SIG-M5 (cell line): ENCODE data around the gene RASSF4.

Experiments used
- DNase-seq: peaks from one replicate; lab custom pipeline; 2025; lab: John Stamatoyannopoulos, UW

The RASSF4 gene

DNA sequence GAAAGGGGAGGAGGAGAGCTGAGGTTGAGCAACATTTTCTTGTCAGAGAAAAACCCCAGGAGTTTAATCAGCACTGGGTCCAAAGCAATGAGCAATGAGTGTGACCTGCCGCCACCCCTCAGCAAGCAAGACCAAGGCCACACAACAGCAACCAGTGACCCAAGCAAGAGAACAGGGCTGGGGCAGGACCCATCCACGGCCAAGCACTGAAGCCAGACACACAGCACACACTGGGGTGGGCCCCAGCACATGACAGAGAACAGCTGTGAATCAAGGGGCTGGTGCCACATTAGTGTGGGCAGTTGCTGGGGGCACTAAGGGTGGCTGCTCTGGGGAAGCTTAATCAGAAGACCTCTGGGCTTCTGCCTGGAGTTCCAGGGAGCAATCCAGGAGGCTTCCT, 32.2 kb upstream of the RASSF4 start:
- no peak for DNase-seq

DNA sequence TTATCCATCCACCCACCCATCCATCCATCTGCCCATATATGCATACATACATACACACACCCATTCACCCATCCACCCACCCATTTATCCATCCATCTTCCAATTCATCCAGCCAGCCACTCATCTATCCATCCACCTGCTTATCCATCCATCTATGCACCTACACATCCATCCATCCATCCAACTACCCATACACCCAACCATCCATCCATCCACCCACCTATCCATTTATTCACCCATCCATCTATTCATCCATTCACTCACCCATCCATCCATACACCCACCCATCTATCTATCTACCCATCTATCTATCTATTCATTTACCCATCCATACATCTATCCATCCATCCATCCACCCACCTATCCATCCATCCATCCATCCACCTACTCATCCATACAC, 31.1 kb upstream of the RASSF4 start:
- no peak for DNase-seq

DNA sequence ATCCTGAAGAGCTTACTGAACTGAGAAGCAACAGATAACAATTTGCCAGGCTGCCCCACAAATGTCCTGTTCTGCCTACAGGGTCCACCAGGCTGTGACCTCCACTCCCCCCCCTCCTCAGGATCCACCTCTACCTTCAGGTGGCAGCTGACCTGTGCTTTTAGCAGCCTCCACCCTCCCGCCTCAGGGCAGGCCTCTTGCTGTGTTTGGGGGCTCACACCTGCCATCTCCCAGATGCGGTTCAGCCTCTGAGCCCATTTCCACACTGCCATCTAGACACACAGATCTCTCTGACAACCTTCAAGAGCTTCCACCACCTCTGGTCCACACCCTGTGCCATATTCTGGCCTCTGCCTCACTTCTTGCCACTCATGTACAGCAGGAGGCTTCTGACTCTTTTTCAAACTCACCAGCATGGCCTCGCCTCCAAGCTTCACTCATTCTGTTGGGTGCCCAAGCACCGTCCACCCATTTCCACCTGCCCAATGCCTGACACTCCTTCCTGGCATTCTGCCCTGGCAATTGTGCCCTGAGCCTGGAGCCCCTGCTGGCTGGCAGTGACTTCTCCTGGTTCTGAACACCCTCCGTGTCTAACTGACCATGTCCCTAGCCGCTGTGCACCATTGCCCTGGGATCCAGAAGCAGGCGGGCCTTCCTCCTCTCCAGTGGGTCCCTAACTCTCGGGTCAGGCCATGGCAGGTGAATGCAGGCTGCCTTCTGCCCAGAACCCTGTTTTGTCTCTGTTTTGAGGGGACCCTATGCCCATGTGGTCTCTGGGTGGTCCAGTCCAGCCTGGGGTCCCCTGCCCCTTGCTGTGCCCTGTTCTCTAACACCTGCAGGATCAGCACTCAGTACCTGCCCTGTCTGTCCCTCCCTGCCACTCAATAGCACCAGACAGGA, 30.0 kb upstream of the RASSF4 start:
- no peak for DNase-seq

DNA sequence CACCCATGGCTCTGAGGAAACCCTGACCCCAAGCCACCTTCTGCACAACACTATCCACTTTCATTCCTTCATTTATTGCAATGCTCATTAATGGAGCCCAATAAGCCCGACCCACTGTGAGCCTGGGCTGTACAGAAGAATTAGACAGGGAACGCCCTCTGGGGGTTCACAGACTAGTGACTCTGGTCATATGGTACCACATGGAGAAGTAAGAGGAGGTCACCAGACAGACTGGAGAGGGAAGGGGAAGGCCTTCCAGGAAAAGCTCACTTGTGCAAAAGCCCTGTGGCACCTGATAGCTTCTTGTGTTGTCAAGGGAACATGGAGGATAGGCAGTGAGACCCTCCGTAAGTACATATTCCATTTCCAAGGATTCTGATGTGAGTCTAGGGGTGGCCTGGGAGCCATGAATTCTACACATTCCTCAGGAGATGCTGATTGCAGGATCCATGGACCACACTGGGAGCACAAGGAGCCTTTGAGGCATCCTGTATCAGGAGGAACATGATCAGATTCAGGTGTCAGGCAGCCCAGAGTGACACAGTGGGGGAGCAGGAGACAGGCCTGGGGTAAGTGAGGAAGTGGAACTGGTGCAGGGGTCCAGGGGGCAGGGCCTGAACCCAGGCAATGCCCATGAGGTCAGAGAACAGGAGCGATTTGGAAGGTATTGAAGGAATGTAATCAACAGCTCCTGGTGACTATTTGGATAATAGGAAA, 28.5 kb upstream of the RASSF4 start:
- no peak for DNase-seq

DNA sequence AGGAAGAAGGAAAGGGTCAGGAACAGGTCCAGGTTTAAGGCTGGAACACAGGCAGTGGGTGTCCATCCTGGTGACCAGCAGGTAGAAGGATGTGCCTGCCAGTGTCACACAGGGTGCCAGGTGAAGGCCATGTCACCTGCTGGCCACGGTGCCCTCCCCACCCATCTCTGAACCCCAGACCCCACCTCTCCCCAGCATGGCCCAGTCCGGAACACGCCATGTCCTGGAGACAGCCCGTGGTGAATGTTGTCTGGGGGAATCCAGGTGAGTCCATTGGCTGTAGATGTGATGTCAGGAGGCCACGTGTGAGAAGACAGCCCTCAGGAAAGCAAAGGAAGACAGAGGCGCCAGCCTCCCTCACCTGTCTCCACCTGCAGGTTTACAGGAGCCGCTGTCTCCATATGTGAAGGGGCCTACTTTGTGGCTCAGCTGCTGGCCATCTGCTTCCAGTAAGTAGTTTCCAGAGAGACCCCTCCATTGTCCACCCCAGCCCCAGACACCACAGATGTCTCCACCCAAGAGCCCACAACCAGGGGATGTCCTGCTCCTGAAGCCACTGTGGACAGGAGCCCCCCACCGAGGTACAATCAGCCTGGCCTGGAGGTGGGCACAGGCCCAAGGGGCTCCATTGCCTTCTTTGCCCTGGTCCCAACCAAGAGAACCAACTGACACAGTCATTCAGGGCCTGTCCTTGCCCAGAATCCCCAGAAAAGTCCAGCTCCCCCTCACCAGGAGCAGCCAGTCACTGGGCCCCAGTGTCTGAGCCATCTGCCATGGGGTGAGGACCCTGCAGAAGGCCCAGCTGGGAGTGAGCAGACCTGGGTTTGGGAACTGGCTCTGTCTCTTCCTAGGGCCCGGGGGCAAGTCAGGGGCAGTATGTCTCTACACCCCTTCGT, 27.7 kb upstream of the RASSF4 start:
- DNase-seq = no peak

DNA sequence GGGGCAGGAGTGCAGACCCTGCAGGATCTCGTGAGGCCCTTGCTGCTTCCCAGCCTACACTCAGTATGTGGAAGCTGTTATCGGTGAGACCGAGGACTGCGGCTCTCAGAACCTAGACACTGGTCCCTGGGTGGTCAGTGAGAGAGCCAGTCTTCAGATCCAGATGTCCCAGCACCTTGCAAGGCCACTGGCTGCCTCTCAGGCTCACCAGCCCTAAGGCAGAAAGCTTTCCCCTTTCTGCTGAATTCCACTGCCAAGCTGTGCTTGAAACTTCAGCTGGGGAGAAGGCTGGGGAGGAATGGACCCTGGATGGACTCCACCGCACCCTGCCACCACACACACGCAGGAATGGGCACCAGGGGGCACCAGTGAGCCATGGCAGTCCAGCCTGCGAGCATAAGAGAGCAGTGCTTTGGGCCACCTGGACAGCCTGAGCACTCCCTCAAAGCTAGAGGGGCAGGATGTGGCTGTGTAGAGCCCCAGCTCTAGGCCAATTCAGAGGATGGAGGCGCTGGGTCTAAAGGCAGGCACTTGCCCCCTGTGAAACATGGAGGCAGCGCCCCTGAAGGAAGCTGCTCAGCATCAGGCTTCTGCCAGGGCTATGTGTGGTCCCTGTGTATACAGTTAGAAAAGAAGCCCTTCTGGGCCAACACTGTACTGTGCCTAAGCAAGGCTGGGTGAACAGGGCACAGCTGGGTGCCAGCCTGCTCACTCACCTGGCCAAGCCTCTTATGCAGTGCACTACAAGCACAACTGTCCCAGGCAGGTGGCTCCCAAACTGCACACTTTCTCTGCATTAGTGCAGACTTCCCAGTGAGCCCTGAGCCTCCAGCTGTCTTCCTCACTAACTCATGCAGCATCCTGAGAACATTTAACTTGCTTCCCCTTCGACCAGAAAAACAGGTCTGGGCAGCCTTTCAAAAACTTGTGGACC, 26.8 kb upstream of the RASSF4 start:
- no peak for DNase-seq

DNA sequence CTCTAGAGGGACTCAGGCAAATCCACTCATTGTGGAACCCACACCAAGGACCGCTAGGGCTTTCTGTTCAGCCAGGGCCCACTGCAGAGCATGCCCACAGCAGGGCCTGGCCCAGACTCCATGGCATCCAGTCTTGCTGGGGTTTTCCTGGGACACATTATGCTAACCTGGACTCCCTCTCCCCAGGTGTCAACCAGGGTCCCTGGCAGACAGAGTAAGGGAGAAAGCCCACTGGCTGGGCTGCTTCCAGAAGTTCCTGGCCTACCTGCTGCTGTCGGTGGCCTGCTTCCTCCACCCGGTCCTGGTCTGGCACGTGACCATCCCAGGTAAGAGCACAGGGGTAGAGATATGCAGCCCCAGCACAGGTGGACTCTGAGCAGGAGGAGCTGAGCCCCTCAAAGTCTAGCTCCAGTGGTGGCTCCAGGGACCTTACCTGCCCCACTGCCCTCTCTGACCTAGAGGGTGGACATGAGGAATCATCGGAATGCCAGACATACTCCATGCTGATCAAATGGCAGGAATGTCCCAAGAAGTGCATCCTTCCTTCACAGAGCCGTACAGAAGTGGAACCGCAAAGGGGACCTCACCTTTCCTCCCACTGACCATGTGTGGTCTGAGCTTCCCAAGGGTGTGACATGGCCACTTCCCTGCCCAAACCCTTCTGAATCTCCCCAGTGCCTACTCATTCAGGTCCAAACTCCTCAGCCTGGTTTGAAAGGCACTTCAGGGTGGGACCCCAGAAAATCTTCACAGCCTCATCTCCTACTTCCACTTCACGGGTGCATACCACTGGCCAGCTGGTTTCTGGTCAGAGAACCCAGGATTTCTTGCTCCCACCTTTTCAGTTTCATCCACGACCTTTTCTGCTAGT, 25.9 kb upstream of the RASSF4 start:
- no peak for DNase-seq

DNA sequence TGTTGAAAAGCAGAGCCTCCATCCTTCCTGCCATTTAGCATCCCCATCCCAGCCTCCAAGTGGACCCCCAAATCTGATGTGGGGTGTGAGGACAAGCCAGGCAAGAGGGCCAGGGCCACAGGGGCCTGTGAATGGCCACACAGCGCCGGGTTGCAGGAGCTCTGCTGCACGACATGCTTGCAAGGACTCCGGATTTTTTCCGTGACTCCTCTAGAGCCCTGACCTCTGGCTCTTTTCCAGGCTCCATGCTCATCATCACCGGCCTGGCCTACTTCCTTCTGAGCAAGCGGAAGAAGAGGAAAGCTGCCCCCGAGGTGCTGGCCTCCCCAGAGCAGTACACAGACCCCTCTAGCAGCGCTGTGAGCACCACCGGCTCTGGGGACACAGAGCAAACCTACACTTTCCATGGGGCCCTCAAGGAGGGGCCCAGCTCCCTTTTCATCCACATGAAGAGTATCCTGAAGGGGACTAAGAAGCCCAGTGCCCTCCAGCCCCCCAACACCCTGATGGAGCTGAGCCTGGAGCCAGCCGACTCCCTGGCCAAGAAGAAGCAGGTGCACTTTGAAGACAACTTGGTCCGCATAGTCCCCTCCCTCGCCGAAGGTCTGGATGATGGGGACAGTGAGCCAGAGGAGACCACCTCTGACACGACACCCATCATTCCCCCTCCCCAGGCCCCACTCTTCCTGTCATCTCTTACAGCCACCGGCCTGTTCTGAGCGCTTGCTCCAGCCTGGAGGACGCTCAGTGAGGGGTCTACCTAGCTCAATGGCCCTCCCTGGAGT, 25.0 kb upstream of the RASSF4 start:
- no peak for DNase-seq

DNA sequence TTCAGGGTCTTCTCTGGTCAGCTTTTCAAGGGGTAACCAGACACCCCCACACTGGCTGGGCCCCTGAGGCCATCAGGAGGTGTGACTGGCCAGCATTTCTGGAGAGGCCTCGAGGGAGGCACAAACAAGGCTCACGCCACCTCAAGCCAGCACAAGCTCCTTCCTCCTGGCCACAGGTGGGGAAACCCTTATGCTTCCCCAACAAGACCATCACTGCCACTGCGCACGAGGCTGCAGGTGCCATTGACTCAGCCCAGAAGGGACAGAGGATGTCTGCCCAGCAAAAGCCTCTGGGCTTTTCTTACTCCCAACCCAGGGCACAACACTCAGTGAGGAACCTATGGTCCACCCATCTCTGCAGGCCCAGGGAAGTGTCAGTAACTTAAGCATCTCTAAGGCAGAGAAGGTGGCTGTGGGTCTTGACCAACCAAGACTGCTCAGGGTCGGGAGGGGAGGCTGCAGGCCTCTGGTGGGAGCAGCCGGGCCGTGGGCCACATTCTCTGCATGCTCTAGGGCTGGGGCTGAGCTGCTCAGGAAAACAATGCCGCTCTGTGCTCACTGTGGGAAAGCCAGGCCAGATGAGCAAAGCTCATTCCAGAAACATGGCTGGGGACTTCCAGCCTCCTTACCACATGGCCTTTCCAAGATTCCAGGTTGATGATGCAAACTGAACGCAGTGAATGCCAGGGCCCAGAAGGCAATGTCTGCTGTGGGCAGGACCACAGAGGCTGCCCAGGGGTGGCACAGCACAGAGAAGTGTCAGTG, 24.2 kb upstream of the RASSF4 start:
- DNase-seq = no peak

DNA sequence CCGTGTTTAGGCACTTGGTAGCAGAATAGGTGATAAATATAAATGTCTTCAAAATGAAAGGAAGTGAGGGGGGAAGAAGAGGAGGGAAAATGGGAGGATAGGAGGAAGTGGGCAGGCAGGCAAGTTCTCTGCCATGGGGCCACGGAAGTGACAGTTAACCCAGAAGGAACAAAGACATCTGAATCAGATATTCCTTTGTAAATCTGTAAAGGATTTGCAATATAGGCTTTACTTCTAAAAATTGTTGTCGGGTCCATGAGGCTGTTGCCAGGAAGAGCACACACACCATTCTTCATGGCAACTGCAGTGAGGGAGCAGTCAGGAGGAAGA, 23.7 kb upstream of the RASSF4 start:
- DNase-seq = no peak

DNA sequence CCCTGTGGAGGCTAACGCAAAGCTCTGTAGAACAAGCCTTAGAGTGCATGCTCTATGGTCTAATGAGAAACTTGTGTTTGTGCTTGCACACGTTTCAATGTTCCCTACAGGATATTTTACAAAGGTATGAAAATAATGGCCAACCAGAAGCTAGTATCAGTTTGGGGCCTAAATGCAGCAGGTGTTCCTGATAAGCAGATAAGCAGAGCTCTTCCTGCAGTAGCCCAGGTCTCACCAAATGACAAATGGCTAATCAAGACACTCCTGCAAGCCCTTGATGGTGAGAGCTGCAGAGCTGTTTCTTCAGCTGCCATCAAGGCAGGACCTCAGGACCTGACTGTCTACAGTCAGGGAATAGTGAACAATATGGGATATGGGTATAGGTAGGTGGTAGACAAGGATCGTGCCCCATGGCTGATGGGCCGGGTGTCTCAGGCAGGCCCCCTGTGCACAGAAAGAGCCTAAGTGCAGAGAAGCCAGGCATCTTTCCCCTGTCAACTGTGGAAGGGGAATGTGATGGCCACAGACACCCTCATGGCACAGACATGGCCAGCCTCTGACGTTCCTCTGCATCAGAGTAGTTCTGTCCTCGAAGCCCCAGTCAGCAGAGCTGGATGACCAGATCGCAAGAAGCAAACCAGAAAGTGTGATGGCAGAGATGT, 23.2 kb upstream of the RASSF4 start:
- DNase-seq = no peak

DNA sequence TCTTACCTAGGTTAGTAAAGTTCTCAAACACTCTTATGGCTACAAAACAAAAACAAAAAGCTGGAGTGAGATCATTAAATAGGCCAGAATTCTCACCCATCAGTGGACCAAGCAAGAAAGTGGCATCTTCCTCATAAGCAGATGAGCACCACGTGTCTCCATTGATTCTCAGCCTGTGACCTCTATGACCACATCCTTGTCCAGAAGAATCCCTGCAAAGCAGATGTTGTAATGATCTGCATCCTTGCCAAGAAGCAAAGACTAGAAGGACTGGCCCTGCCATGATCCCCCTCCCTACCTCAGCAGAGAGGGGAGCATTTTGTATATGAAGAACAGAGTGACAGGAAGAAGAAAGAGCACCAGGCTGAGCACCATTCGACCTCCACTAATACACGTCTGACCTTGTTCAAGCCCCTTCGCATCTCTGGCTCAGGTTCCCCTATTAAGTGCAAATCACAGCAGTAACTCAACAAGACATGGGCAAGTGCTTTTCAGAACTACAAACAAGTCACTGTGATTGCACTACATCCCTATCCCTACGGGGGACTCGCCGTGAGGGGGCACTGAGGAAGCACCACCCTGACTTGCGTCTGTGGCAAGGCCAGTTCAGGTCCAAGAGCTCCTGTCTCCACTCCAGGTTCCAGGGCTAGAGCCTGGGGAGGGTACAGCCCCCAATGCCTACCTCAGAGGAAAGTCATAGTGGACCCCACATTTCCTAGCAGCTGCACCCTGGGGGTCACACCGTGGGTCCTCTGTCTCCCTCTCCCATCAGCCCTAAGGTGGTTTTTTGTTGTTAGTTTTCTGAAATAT, 22.2 kb upstream of the RASSF4 start:
- no peak for DNase-seq

DNA sequence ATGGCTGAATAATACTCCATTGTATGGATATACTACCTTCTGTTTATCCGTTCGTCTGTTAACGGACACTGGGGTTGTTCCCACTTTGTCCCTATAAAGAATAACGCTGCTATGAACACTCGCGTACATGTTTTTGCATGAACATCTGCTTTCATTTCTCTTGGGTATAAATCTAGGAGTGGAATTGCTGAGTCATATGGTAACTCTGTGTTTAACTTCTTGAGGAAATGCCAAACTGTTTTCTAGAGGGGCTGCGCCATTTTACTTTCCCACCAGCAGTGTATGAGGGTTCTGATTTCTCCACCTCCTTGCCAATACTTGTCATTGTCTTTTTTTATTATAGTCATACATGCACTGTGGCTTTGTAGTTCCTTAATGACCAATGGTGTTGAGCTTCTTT, 20.6 kb upstream of the RASSF4 start:
- no peak for DNase-seq

DNA sequence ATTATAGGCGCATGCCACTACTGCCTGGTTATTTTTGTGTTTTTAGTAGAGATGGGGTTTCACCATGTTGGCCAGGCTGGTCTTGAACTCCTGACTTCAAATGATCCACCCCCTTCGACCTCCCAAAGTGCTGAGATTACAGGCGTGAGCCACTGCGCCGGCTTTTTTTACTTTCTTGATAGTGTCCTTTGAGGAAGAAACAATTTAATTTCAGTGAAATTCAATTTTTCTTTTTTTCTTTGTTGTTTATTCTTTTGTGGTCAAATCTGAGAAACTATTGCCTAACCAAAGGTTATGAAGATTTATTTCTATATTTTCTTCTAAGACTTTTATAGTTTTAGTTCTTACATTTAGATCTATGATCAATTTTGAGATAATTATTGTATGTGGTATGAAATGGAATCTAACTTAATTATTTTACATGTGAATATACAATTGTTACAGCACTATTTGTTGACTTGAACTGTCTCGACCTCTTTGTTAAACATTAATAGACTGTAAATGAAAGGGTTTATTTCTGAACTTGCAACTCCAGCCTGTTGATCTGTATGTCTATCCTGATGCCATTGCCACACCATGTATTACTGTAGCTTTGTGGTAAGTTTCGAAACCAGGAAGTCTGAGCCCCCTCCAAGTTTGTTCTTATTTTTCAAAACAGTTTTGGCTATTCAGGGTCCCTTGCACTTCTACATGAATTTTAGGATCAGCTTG, 19.8 kb upstream of the RASSF4 start:
- DNase-seq = peak; percentile 17

DNA sequence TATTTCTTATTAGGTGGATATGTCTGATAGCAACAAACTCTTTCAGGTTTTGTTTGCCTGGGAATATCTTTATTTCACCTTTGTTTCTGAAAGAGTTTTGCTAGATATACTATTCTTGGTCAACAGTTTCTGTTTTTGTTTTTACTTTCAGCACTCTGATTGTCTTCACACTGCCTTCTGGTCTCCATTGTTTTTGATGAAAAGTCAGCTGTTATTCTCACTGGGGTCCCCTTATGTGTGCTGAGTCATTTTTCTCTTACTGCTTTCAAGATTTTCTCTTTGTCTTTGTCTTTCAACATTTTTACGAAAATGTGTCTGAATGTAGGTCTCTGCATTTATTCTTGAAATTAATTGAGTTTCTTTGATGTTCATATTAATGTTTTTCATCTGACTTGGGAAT, 15.2 kb upstream of the RASSF4 start:
- no peak for DNase-seq

DNA sequence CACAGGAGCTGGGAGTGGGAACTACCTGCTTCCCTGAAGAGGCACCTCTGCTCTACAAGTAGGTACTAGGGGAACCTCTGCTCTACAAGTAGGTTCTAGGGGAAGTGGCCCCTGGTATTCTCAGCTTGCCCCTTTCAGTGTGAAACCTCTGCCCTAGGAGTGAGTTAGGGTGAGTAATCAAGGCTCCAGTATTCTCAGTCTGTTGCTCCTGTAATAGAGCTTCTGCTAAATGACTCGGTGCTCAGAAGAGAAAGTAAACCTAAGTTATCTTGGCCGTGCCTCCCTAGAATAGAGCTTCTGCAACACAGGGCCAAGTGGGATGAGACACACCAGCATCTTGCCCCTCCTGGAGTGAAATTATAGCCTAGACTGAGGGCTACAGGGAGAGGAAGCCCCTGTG, 13.4 kb upstream of the RASSF4 start:
- DNase-seq = no peak
